Activated CD4-positive, alpha-beta T cell treated with anti-CD3 and anti-CD28 coated beads, Interleukin-2, amount 10 ng/mL, durations not matched to agents 24 days and 14 days (primary cell): Measurements from ENCODE around the gene HDAC10. TPM values are rescaled to one million over a fixed set of nuclear protein-coding genes. Genes with fewer than 3 reads are reported as not detected.

ENCODE experiments used
- DNase-seq: peaks from one replicate; pipeline ENCODE4 v3.0.0; 2022
- H3K27ac Mint-ChIP-seq: one replicate; pipeline ENCODE4 v1.8.0; 2022; ENCODE audit warnings: mild to moderate bottlenecking, mixed read lengths
- H3K27me3 Mint-ChIP-seq: one replicate; pipeline ENCODE4 v1.8.0; 2022; ENCODE audit warnings: mixed read lengths
- H3K36me3 Mint-ChIP-seq: one replicate; pipeline ENCODE4 v1.8.0; 2022; ENCODE audit warnings: low read depth, mild to moderate bottlenecking, mixed read lengths
- H3K4me1 Mint-ChIP-seq: one replicate; pipeline ENCODE4 v1.8.0; 2021; ENCODE audit warnings: mixed read lengths
- H3K4me3 Mint-ChIP-seq: one replicate; pipeline ENCODE4 v1.8.0; 2022; ENCODE audit warnings: mild to moderate bottlenecking, moderate library complexity, mixed read lengths
- H3K9me3 Mint-ChIP-seq: one replicate; pipeline ENCODE4 v1.8.0; 2021; ENCODE audit warnings: mixed read lengths
- intact Hi-C: fragments of 100-400 bp; cut with micrococcal nuclease; formaldehyde crosslinking; loops from one replicate; pipeline ENCODE4 v1.15.1; 2023
- total RNA-seq: library from RNA; stranded (reverse); gene quantifications from 2 replicates; pipeline ENCODE4 v1.2.3, GENCODE V29; 2022

Gene HDAC10
- total RNA-seq, 1 donor from 2014 or later, result 64.6 TPM

DNA sequence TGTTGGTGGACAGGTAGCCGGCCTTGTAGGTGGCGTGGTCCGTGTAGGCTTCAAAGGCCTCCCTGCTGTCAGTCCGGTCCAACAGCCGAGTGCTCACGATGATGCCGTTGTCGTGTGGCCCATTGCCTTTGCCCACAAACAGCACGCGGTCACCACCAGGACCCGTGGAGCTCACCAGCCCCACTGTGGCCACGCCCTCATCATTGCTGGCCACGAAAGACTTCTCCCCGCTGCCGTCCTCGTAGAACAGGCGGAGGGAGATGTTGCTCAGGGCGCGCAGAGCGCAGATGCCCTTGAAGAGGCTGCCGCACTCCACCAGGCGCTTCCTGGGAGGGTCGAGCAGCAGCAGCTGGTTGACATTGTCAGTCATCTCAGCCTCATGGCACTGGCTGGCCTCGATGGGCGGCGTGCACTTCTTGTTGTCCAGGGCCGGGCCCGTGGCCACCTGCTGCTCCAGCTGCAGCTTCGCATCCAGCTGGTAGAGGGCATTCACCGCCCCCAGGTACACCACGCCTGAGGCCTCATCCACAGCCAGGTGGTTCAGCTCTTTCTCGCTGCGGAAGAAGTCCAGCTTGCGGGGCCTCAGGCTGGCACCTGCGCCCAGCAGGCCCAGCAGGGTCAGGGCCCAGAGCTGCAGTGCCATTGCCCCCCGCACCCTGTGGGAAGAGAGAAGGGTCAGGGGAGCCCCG lies 39.0 kb upstream of the HDAC10 start:
- intact Hi-C loops, result no loop called here
- no peak overlapping the region for H3K27ac Mint-ChIP-seq
- peaks cover 11% of the 10 kb centered on the region for H3K27me3 Mint-ChIP-seq
- H3K36me3 Mint-ChIP-seq, result no peaks in the 10 kb centered on the region
- no peaks in the 10 kb centered on the region for H3K9me3 Mint-ChIP-seq
- H3K4me3 Mint-ChIP-seq, result no peak overlapping the region
- peaks cover 6% of the 10 kb centered on the region for H3K4me1 Mint-ChIP-seq
- no peak for DNase-seq

DNA sequence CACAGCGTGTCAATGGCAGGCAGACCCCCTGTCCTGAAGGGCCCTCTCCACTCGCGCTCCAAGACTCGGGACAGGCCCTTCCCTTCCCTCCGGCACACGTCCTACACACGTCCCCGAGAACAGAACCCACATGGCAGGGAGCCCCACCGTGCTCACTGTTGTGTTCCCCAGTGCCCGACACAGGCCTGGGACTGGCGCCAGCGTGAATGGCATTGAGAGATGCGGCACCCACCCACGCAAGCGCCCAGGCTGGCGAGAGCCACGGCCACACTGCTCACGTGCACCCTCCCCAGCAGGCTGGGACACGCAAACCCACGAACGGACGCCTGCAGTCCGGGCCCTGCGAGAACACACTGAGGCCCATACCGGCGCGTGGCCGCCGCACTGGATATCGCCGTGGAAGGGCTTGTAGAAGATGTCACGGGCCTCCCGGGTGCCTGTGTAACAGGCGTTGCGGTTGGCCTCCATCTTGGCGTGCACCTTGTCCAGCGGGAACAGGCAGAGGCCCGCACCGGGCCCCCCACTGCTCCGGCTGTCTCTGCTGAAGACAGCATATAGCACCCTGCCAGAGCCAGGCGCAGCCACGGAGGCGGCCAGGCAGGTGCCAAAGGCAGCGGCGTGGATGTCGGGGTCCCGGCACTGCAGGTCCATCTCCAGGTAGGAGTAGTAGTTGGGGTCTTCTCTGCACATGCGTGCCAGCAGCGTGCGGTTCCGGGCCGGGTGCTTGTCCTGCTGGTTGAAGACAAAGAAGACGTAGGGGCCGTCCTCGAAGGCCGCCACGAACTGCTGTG lies 38.3 kb upstream of the HDAC10 start:
- Mint-ChIP-seq H3K4me1 (peaks cover 6% of the 10 kb centered on the region), H3K36me3 (no peaks in the 10 kb centered on the region), H3K27ac (no peak overlapping the region), H3K27me3 (peaks cover 11% of the 10 kb centered on the region), H3K9me3 (no peaks in the 10 kb centered on the region), H3K4me3 (no peak overlapping the region)
- intact Hi-C loops, result no loop called here
- DNase-seq, result no peak

DNA sequence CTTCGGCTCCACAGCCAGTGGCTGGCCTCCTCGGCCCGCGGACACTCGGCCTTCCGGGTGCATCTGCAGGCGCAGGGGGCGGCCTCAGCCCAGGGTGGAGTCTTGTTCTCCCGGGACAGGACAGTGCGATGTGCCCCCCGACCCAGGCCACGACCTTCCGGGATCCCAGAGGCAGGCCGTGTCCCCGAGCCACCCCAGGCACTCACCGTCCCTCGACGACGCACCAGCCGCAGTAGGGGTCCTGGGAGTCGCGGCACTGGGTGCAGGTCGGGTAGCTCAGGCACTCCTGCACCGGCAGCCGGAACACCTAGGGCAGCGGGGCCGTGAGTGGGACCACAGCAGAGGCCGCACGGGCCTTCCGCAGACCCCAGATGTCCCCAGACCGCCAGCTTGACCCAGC lies 36.7 kb upstream of the HDAC10 start:
- intact Hi-C loops, result no loop called here
- DNase-seq, result no peak
- Mint-ChIP-seq H3K4me3 (no peak overlapping the region), H3K36me3 (no peaks in the 10 kb centered on the region), H3K27ac (no peak overlapping the region), H3K4me1 (peaks cover 3% of the 10 kb centered on the region), H3K9me3 (no peaks in the 10 kb centered on the region), H3K27me3 (peaks cover 8% of the 10 kb centered on the region)

DNA sequence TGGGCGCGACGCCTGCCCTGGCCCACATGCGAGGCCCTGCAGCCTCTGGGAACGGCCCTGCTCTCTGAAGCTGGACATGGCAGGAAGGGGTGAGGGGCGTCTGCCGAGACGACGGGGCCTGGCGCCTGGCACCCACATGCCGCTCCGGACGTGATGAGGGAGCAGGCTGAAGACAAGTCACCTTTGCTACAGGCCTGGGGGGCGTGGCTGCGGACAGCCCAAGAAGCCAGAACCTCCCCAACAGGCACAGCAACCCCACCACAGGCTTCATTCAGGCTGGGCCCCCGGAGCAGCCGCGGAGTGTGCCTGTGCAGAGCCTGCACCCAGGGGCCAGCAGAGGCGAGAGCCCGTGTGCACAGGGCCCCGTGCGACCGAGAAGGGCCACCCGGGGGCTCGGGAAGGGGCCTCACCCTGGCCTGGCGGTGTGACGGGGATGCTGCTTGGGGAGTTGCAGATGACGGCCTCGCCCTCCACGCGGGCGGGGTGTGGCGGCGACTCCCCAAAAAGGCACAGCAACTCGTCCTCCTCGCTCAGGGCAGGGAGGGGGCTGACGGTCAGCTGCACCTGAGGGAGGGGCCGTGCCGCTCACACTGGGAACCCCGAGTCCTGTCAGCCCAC lies 35.7 kb upstream of the HDAC10 start:
- Mint-ChIP-seq H3K4me1 (no peaks in the 10 kb centered on the region), H3K36me3 (no peaks in the 10 kb centered on the region), H3K9me3 (no peaks in the 10 kb centered on the region), H3K27ac (no peak overlapping the region), H3K27me3 (peaks cover under 1% of the 10 kb centered on the region), H3K4me3 (no peak overlapping the region)
- intact Hi-C loops, result no loop called here
- no peak for DNase-seq

DNA sequence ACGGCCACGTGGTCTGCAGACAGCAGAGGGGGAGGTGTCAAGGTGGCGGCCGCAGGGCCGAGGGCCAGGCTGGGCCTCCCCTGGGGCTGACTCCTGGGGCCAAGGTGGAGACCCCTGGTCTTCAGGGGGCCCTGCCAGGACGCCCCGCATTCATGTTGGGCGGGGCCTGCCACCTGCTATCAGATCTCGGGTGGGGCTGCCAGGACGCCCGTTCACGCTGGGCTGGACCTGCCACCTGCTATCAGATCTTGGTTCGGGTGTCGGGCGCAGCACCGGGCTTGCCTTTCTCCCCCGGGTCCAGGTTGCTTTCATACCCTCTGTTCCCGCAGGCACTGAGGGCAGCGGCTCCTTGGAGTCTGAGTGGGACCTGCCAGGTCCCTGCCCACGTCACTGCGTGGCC lies 35.2 kb upstream of the HDAC10 start:
- Mint-ChIP-seq H3K27ac (no peak overlapping the region), H3K9me3 (no peaks in the 10 kb centered on the region), H3K36me3 (no peaks in the 10 kb centered on the region), H3K4me1 (no peaks in the 10 kb centered on the region), H3K4me3 (no peak overlapping the region), H3K27me3 (no peaks in the 10 kb centered on the region)
- no peak for DNase-seq
- intact Hi-C loops, result no loop called here

DNA sequence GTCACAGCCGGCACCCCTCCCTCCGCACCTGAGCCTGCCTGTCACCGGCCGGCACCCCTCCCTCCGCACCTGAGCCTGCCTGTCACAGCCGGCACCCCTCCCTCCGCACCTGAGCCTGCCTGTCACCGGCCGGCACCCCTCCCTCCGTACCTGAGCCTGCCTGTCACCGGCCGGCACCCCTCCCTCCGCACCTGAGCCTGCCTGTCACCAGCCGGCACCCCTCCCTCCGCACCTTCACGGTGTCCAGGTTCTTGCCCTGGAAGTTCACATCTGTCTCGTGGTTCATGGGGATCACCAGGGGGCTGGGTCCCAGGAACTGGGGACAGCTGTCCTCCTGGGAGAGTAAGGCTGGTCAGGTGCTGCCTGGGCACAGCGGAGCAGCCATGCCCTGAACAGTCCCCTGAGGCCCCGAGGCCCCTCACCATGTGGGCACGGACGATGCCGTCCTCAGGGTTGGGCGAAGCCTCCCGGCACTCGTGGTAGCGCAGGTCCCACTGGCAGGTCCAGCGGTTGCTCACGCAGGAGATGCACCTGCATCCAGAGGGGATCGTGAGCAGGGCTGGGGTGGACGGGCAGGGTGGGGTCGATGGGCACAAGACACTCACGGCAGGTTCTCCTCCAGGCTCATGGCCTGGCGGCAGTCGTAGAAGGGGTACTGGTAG lies 34.6 kb upstream of the HDAC10 start:
- intact Hi-C loops, result no loop called here
- no peak overlapping the region for H3K4me3 Mint-ChIP-seq
- no peaks in the 10 kb centered on the region for H3K27me3 Mint-ChIP-seq
- H3K9me3 Mint-ChIP-seq, result no peaks in the 10 kb centered on the region
- H3K36me3 Mint-ChIP-seq, result no peaks in the 10 kb centered on the region
- H3K27ac Mint-ChIP-seq, result no peak overlapping the region
- DNase-seq, result no peak
- no peaks in the 10 kb centered on the region for H3K4me1 Mint-ChIP-seq

DNA sequence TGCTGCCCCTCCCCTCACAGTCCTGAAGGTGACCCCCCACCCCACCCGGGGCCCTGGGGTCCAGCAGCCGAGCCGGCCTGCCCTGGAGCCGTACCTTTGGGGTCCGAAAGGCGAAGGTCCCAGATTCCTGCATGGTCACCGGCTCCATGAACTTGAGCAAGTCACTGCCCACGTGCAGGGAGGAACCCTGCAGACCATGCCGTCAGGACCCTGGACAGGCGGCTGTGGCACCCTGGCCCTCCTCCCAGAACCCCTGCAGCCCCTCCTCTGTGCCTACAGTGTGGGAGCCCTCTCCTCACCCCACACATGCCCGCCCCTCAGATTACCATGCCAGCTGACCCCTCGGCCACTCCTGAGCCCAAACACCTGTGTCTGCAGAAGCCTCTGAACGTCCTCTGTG lies 33.4 kb upstream of the HDAC10 start:
- no peak overlapping the region for H3K27ac Mint-ChIP-seq
- no peak overlapping the region for H3K4me3 Mint-ChIP-seq
- H3K9me3 Mint-ChIP-seq, result no peaks in the 10 kb centered on the region
- no peaks in the 10 kb centered on the region for H3K36me3 Mint-ChIP-seq
- DNase-seq, result no peak
- intact Hi-C loops, result no loop called here
- no peaks in the 10 kb centered on the region for H3K4me1 Mint-ChIP-seq
- no peaks in the 10 kb centered on the region for H3K27me3 Mint-ChIP-seq

DNA sequence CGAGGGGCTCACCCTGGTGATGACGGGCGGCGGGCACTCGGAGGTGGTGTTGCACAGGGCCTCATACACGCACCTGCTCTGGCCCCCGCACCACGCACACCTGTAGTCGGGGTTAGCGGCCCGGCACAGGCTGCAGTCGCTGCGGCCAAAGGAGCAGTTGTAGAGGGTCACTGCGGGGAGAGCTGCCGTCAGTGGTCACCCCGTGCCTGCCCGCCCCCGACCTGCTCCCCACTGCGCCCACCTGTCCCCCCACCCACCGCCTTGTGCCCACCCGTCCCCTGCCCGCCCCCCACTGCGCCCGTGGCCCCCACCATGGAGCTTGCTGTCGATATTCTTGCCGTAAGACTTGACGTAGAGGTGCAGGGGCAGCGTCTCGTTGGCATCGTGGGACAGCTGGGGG lies 32.8 kb upstream of the HDAC10 start:
- no peak overlapping the region for H3K27ac Mint-ChIP-seq
- H3K27me3 Mint-ChIP-seq, result no peaks in the 10 kb centered on the region
- no peaks in the 10 kb centered on the region for H3K36me3 Mint-ChIP-seq
- intact Hi-C loops, result no loop called here
- no peak overlapping the region for H3K4me3 Mint-ChIP-seq
- no peaks in the 10 kb centered on the region for H3K4me1 Mint-ChIP-seq
- H3K9me3 Mint-ChIP-seq, result no peaks in the 10 kb centered on the region
- DNase-seq, result no peak

DNA sequence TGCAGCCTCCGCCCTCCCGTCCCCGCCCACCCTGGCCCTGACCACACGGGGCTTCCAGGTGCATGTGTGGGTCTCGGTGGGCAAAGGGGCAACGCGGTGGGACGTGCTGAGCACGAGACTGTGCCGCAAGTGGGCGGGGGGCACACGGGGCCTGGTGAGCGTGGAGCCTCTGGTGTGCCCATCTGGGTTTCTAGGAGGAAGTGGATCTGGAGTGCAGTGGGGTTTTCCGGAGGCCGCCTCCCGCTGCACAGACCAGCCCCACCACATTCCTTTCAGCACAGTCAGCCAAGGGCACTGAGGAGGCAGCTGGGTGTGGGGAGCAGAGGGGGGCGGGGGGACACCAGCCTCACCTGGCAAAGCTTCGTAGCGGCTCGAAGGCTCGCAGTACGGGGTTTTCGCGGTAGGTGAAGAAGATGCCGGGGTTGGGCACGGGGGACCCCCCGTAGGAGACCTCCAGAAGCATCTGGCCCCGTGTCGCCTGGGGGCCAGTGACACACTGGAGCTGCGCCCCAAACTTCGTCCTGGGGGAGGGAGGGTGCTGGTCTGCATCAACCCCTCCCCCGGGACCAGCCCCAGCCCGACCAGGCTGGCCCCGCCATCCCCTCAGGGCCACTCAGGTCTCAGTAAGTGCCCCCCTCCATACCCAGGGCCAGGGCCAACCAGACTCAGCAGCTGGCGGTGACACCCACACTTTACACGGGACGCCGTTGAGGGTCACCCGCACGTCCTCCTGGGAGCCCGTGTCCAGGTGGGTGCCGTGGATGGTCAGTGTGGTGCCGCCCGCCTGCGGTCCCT lies 31.5 kb upstream of the HDAC10 start:
- no peaks in the 10 kb centered on the region for H3K9me3 Mint-ChIP-seq
- no peaks in the 10 kb centered on the region for H3K27me3 Mint-ChIP-seq
- no peaks in the 10 kb centered on the region for H3K4me1 Mint-ChIP-seq
- intact Hi-C loops, result no loop called here
- no peaks in the 10 kb centered on the region for H3K36me3 Mint-ChIP-seq
- DNase-seq, result no peak
- H3K4me3 Mint-ChIP-seq, result no peak overlapping the region
- H3K27ac Mint-ChIP-seq, result no peak overlapping the region

DNA sequence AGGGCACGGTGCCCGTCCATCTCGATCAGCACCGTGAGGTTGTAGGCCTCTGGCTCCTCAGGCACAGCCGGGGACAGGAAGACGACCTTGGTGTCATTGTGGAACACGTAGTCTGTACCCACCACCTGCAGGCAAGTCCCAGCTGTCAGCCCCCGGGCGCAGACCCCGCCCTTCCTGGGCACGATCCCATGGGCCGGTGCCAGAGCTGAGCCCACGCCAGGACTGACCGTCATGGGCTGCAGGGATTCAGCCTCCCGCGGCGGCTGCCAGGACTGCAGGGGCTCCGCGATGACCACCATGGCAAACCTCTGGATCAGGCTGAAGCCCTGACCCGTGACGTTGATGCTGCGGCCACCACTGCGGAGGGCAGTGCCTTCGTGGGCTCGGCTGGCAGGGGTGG lies 30.9 kb upstream of the HDAC10 start:
- Mint-ChIP-seq H3K4me3 (no peak overlapping the region), H3K36me3 (no peaks in the 10 kb centered on the region), H3K4me1 (no peaks in the 10 kb centered on the region), H3K9me3 (no peaks in the 10 kb centered on the region), H3K27me3 (no peaks in the 10 kb centered on the region), H3K27ac (no peak overlapping the region)
- DNase-seq, result no peak
- intact Hi-C loops, result no loop called here

DNA sequence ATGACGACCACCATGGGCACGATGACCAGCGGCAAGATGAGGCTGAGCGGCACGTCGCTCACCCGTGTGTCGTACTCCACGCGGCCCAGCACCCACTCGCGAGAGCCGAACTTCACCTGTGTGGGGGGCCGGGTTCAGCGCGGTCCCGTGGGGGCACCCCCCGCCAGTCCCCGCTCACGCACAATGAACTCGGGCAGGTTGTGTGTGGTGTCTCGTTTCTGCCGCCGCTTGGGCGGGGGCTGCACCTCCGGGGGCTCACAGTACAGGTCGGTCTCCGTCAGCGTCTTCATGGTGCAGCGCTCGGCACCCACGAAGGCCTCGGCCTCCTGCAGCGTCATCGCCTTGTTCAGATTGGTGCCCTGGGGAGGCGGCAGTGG lies 30.3 kb upstream of the HDAC10 start:
- no peak overlapping the region for H3K27ac Mint-ChIP-seq
- intact Hi-C loops, result no loop called here
- no peaks in the 10 kb centered on the region for H3K4me1 Mint-ChIP-seq
- H3K36me3 Mint-ChIP-seq, result no peaks in the 10 kb centered on the region
- no peaks in the 10 kb centered on the region for H3K27me3 Mint-ChIP-seq
- DNase-seq, result no peak
- H3K4me3 Mint-ChIP-seq, result no peak overlapping the region
- H3K9me3 Mint-ChIP-seq, result no peaks in the 10 kb centered on the region

DNA sequence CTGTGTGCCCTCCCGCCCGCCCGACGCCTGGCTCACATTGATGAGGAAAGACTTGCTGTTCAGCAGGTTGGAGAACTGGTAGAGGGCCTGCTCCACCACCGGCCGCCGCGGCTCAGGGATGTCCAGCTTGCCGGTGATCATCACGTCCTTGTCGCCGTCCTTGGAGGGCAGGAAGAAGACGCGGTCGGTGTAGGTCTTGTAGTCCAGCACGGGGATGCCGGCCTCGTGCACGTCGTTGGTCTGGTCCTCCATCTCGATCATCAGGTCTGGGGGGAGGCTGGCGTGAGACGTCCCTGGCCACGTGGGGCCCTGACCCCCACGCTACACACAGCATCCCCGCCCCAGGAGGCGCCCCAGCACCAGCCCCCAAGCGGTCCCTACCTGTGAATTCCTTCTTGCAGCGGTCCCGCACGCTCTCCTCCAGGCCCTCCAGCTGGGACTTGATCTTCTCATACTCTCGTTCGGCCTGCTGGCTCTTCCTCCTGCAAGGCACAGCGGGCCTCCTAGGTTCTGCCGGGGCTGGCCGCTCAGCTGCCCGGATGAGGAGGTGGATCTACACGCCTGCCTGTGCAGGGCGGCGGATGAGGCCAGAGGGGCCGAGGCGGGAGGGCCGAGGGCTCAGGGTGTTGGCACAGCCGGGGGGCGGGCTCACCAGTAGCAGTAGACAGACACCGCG lies 29.8 kb upstream of the HDAC10 start:
- Mint-ChIP-seq H3K4me1 (no peaks in the 10 kb centered on the region), H3K36me3 (no peaks in the 10 kb centered on the region), H3K9me3 (no peaks in the 10 kb centered on the region), H3K4me3 (no peak overlapping the region), H3K27me3 (no peaks in the 10 kb centered on the region), H3K27ac (no peak overlapping the region)
- intact Hi-C loops, result no loop called here
- DNase-seq, result no peak

DNA sequence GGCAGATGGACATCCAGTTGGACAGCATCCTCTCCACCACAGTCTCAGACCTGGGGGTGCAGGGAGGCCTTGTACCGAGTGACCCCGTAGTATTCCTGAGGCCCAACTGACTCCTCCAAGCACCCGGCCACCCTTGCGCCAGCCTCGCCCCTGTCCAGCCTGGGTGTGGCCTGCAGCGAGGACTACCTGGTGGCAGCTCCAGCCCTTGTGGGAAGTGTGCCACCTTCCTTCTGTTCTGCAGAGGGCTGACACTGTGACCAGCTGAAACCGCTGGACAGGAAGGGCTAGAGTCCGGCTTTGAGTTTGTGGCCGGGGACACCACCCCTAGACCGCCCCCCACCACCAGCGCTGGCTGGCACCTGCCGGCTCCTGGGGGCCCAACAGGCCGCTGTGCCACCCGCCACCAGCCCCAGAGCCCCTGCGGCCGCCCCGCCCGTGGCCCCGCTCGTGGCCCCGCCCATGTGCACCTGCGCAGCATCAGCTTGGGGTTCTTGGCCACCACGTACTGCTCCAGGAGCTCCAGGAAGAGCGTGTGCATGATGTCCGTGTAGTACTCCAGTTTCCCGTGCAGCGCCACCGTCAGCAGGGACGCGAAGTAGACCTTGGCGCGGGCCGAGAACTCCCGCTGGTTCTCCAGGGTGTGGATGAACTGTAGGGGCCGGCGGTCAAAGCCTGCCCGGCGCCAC lies 29.1 kb upstream of the HDAC10 start:
- intact Hi-C loops, result no loop called here
- Mint-ChIP-seq H3K9me3 (no peaks in the 10 kb centered on the region), H3K27me3 (no peaks in the 10 kb centered on the region), H3K4me3 (no peak overlapping the region), H3K36me3 (no peaks in the 10 kb centered on the region), H3K27ac (no peak overlapping the region), H3K4me1 (no peaks in the 10 kb centered on the region)
- DNase-seq, result no peak
